SU-DHL-6 (cell line): ENCODE data around the gene INPP4B.

Experiments used
- H2AFZ ChIP-seq: fragments of 200-600 bp; sonication (generic); 2 replicates; pipeline ENCODE4 v1.6.1; 2014; ENCODE audit warnings: low read depth, mild to moderate bottlenecking, moderate library complexity, mixed read lengths, antibody characterized with exemption, low read length; ENCODE audit not compliant: severe bottlenecking
- H3F3A ChIP-seq: fragments of 200-600 bp; shearing (Covaris generic); 2 replicates; pipeline ENCODE4 v1.6.0; 2016; ENCODE audit warnings: antibody characterized with exemption, mild to moderate bottlenecking; ENCODE audit not compliant: insufficient read depth
- H3K27ac ChIP-seq: fragments of 200-600 bp; sonication (generic); 2 replicates; pipeline ENCODE4 v1.5.1; 2016; ENCODE audit warnings: low read depth, mild to moderate bottlenecking, low read length, moderate library complexity, mixed read lengths
- H3K27me3 ChIP-seq: fragments of 200-600 bp; sonication (generic), shearing (Covaris generic); 2 replicates; pipeline ENCODE4 v1.6.0; 2014; ENCODE audit warnings: mild to moderate bottlenecking, low read length
- H3K36me3 ChIP-seq: fragments of 200-600 bp; sonication (generic); 2 replicates; pipeline ENCODE4 v1.6.1; 2014; ENCODE audit warnings: mild to moderate bottlenecking, low read length, mixed read lengths
- H3K4me2 ChIP-seq: fragments of 300-600, 200-600 bp; shearing (Covaris generic), sonication (generic); 2 replicates; pipeline ENCODE4 v1.6.0; 2014; ENCODE audit warnings: low read length, low read depth, mild to moderate bottlenecking; ENCODE audit not compliant: poor library complexity, severe bottlenecking
- H3K4me3 ChIP-seq: fragments of 200-600 bp; sonication (generic); 2 replicates; pipeline ENCODE4 v1.5.1; 2014; ENCODE audit warnings: antibody characterized with exemption, low read length, mild to moderate bottlenecking, mixed read lengths; ENCODE audit not compliant: insufficient read depth, poor library complexity, severe bottlenecking
- H3K79me2 ChIP-seq: fragments of 200-600 bp; sonication (generic); 2 replicates; pipeline ENCODE4 v1.6.1; 2014; ENCODE audit warnings: mild to moderate bottlenecking, low read length, moderate library complexity; ENCODE audit not compliant: insufficient read depth
- H3K9ac ChIP-seq: fragments of 200-600 bp; sonication (generic); 2 replicates; pipeline ENCODE4 v1.7.0; 2014; ENCODE audit warnings: mild to moderate bottlenecking, low read length
- H3K9me2 ChIP-seq: fragments of 200-600 bp; sonication (generic); replicated peaks from 2 replicates; pipeline ENCODE4 v1.6.1; 2014; ENCODE audit warnings: low read length; ENCODE audit not compliant: insufficient read depth
- H3K9me3 ChIP-seq: fragments of 200-600 bp; sonication (generic); 2 replicates; pipeline ENCODE4 v1.6.1; 2014; ENCODE audit warnings: low read length, mixed read lengths; ENCODE audit not compliant: insufficient read depth
- H4K20me1 ChIP-seq: fragments of 200-600 bp; sonication (generic); 2 replicates; pipeline ENCODE4 v1.6.1; 2014; ENCODE audit warnings: low read depth, mild to moderate bottlenecking, antibody characterized with exemption, low read length, moderate library complexity, mixed read lengths
- EZH2phosphoT487 ChIP-seq: fragments of 200-600 bp; sonication (generic), shearing (Covaris generic); conservative IDR thresholded peaks from 2 replicates; pipeline ENCODE4 v1.6.1; 2018; ENCODE audit warnings: mild to moderate bottlenecking, antibody characterized with exemption, low read length, moderate library complexity, mixed read lengths
- TF ChIP-seq, protein P1 (sequence below): fragments of 200-600 bp; sonication (generic); IDR thresholded peaks from one replicate; pipeline ENCODE4 v1.5.1; 2017; ENCODE audit warnings: antibody characterized with exemption, mild to moderate bottlenecking, low read length, moderate library complexity; ENCODE audit not compliant: insufficient read depth, poor library complexity, severe bottlenecking

INPP4B gene

GRCh38 chr4:142473218-142473959, 372.7 kb downstream of the INPP4B start:
- H2AFZ ChIP-seq = no peak overlapping the region
- H3K27ac ChIP-seq = no peak overlapping the region
- H3K27me3 ChIP-seq = no peaks in the 10 kb centered on the region
- H3K9ac ChIP-seq = no peak overlapping the region
- no peaks in the 10 kb centered on the region for H3K36me3 ChIP-seq
- no peaks in the 10 kb centered on the region for H4K20me1 ChIP-seq
- no peaks in the 10 kb centered on the region for H3K9me2 ChIP-seq
- H3K79me2 ChIP-seq = no peaks in the 10 kb centered on the region
- H3K9me3 ChIP-seq = no peaks in the 10 kb centered on the region
- TF ChIP-seq, protein P1, sequence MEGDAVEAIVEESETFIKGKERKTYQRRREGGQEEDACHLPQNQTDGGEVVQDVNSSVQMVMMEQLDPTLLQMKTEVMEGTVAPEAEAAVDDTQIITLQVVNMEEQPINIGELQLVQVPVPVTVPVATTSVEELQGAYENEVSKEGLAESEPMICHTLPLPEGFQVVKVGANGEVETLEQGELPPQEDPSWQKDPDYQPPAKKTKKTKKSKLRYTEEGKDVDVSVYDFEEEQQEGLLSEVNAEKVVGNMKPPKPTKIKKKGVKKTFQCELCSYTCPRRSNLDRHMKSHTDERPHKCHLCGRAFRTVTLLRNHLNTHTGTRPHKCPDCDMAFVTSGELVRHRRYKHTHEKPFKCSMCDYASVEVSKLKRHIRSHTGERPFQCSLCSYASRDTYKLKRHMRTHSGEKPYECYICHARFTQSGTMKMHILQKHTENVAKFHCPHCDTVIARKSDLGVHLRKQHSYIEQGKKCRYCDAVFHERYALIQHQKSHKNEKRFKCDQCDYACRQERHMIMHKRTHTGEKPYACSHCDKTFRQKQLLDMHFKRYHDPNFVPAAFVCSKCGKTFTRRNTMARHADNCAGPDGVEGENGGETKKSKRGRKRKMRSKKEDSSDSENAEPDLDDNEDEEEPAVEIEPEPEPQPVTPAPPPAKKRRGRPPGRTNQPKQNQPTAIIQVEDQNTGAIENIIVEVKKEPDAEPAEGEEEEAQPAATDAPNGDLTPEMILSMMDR = no peak
- no peak for TF ChIP-seq EZH2phosphoT487
- no peaks in the 10 kb centered on the region for H3F3A ChIP-seq
- no peak overlapping the region for H3K4me3 ChIP-seq
- no peak overlapping the region for H3K4me2 ChIP-seq

DNA sequence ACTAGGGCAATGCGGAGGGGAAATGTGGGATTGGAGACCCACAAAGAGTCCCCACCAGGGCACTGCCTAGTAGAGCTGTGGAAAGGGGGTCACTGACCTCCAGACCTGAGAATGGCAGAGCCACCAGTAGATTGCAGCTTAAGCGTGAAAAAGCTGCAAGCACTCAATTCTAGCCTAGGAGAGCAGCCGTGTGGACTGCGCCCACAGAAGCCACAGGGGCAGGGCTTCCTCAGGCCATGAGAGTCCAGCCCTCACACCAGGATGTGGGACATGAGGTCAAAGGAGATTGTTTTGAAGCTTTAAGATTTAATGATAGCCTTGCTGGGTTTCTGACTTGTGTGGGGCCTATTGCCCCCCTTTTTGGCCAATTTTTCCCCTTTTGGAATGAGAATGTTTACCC, 379.0 kb downstream of the INPP4B start:
- Histone ChIP-seq H3K9me3 (no peaks in the 10 kb centered on the region), H3K36me3 (no peaks in the 10 kb centered on the region), H3F3A (no peaks in the 10 kb centered on the region), H3K27ac (no peak overlapping the region), H3K9me2 (no peaks in the 10 kb centered on the region), H3K79me2 (no peaks in the 10 kb centered on the region), H3K4me2 (no peak overlapping the region), H3K9ac (no peak overlapping the region), H2AFZ (no peak overlapping the region), H4K20me1 (no peaks in the 10 kb centered on the region), H3K4me3 (no peak overlapping the region), H3K27me3 (no peaks in the 10 kb centered on the region)
- no peak for TF ChIP-seq EZH2phosphoT487
- TF ChIP-seq, protein P1 = no peak

DNA sequence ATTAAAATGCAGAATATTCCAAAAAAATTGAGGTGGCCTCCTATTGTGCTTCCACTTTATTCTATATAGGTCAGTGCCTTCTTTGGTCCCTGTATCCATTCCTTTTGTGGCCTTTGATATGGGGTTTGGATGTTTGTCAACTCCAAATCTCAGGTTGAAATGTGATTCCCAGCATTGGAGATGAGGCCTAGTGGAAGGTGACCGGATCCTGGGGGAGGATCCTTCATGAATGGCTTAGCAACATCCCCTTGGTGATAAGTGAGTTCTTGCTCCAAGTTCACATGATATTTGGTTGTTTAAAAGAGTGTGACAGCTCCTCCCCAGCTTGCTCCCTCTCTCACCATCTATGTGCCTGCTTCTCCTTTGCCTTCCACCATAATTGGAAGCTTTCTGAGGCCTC, 380.6 kb downstream of the INPP4B start:
- no peak overlapping the region for H3K4me2 ChIP-seq
- H3K27ac ChIP-seq = no peak overlapping the region
- no peaks in the 10 kb centered on the region for H3K27me3 ChIP-seq
- H2AFZ ChIP-seq = no peak overlapping the region
- H3K79me2 ChIP-seq = no peaks in the 10 kb centered on the region
- H3K36me3 ChIP-seq = no peaks in the 10 kb centered on the region
- no peaks in the 10 kb centered on the region for H3K9me3 ChIP-seq
- no peaks in the 10 kb centered on the region for H4K20me1 ChIP-seq
- no peak overlapping the region for H3K4me3 ChIP-seq
- H3K9me2 ChIP-seq = no peaks in the 10 kb centered on the region
- no peaks in the 10 kb centered on the region for H3F3A ChIP-seq
- TF ChIP-seq EZH2phosphoT487 = no peak
- TF ChIP-seq, protein P1 = no peak
- no peak overlapping the region for H3K9ac ChIP-seq
